HFF-Myc (cell line): ENCODE data around the gene LRFN2.

ENCODE experiments used
- DNase-seq: peaks from one replicate; pipeline ENCODE4 v3.0.0-alpha.2; 2011; ENCODE audit warnings: low read depth; ENCODE audit errors: extremely low read depth
- H3K4me3 ChIP-seq: replicated peaks from 2 replicates; pipeline ENCODE4 v1.5.1; 2011; ENCODE audit warnings: low read depth, mild to moderate bottlenecking, control low read depth, low read length
- CTCF ChIP-seq: IDR thresholded peaks from 2 replicates; pipeline ENCODE4 v1.5.1; 2012; ENCODE audit warnings: mild to moderate bottlenecking, low read depth, low read length, control low read depth; ENCODE audit errors: missing control alignments

Gene LRFN2

GRCh38 chr6:40352527-40353170 lies 234.5 kb downstream of the LRFN2 start:
- no peak overlapping the region for H3K4me3 ChIP-seq
- no peak for TF ChIP-seq CTCF
- DNase-seq, result no peak

DNA sequence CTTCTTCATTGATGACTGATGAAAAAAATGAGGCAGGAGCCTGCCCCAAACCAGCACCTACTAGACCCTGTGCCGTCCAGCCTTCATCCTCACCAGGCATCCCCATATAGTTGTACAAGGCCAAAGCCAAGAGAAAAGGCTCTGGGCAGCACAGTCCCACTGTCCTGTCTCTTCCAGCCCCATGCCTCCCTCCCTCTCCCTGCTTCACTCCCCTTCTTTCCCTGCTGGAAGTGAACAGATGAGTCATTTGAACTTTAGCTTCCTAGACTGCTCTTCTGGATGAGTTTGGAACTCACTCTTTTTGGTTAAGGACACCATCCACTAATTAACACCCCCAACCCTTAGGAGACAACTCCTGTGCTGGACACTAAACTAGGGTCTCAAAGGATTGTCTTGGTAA lies 235.2 kb downstream of the LRFN2 start:
- TF ChIP-seq CTCF, result no peak
- DNase-seq, result no peak
- no peak overlapping the region for H3K4me3 ChIP-seq

GRCh38 chr6:40350747-40351217 lies 236.4 kb downstream of the LRFN2 start:
- no peak overlapping the region for H3K4me3 ChIP-seq
- no peak for TF ChIP-seq CTCF
- no peak for DNase-seq

DNA sequence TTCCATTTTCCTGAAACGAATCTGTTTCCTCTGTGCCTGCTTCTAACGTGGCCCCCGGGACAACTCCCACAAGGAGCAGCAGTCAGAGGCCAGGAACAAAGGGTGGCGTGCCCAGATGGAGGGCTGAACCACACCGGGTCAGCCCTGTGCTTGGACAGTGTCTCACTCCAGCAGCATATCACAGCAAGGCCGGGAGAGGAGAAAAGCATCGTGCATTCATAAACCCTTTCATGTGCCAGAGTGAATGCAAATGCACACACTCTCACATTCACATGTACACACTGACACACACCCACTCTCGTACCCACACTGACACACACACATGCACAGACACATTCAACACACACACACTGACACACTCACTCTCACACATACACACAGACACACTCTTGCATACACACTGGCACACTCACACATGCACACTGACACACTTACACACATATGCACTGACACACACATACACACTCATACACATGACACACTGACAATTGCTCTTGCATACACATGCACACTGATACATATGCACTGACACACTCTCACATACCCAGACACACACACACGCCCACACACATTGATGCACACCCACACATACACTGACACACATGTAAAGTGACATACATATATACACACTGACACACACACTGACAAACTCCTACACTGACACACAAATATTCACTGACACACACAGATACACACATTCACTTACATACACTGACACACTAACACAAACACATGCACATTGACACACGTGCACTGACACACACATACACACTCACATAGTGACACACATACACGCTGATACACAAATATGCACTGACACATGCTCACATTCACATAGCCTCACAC lies 237.0 kb downstream of the LRFN2 start:
- TF ChIP-seq CTCF, result no peak
- DNase-seq, result no peak
- H3K4me3 ChIP-seq, result no peak overlapping the region

- TF ChIP-seq CTCF, result no peak
- H3K4me3 ChIP-seq, result no peak overlapping the region
- no peak for DNase-seq
Observed at GRCh38 chr6:40349123-40349900, 237.9 kb downstream of the LRFN2 start.

DNA sequence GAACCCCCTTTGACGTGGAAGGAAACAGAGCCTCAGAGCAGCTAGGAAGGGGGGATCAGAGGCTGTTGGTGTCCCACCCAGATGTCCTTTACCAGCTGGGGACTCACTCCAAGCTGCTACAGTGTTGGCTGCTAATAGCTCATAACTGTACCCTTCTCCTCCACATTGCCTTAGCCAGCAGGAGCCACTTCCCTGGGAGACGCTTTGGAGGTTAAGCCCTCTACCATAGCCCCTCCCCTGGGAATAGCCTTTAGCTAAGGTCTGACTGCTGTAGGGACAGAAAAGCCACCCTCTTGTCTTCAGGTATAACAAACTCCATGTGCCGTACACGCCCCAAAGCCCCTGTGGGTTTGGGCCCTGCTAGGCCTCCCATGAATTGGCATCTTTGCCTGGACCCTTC lies 238.6 kb downstream of the LRFN2 start:
- no peak for TF ChIP-seq CTCF
- no peak overlapping the region for H3K4me3 ChIP-seq

More for the DNA sequence above, 238.6 kb downstream of the LRFN2 start:
- DNase-seq, result no peak
